AG09309 (cell line): ENCODE data around the gene RBL2.
"Not testable (repeated sequence)": the region's sequence is repeated elsewhere in the genome, so short reads cannot be mapped to it uniquely, and the experiment has no call there.

Experiments
- DNase-seq: peaks from one replicate; pipeline ENCODE4 v3.0.0-alpha.2; 2010; ENCODE audit warnings: low read depth
- H3K4me3 ChIP-seq: 2 replicates; pipeline ENCODE4 v1.5.1; 2011; ENCODE audit warnings: mild to moderate bottlenecking, low read depth, low read length, moderate library complexity; ENCODE audit not compliant: control insufficient read depth
- TF ChIP-seq, protein P1 (sequence below): IDR thresholded peaks from 2 replicates; pipeline ENCODE4 v1.5.1; 2011; ENCODE audit warnings: mild to moderate bottlenecking, low read depth, low read length, inconsistent platforms; ENCODE audit not compliant: insufficient read depth, control insufficient read depth; ENCODE audit errors: missing control alignments

The RBL2 gene

DNA sequence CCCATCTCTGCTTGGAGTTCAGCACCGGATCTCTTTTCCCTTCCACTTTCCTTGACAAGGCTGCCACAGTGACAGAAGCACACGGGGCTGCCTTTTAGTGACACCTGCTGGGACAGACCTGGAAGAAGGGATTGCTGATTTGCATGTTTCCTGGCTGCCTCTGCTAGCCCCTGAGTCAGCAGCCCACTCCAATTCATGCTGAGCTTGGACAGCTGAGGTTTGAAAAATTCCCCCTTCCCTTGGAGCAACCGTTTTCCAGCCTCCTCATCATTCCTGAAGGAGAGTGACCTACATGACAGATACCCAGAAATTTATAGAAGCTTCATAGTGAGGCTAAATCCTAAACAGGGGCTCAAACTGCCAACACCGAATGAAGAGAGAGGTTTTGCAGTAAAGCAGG is 18.8 kb upstream of the RBL2 start:
- no peak for DNase-seq
- H3K4me3 ChIP-seq: no peak overlapping the region
- TF ChIP-seq, protein P1, sequence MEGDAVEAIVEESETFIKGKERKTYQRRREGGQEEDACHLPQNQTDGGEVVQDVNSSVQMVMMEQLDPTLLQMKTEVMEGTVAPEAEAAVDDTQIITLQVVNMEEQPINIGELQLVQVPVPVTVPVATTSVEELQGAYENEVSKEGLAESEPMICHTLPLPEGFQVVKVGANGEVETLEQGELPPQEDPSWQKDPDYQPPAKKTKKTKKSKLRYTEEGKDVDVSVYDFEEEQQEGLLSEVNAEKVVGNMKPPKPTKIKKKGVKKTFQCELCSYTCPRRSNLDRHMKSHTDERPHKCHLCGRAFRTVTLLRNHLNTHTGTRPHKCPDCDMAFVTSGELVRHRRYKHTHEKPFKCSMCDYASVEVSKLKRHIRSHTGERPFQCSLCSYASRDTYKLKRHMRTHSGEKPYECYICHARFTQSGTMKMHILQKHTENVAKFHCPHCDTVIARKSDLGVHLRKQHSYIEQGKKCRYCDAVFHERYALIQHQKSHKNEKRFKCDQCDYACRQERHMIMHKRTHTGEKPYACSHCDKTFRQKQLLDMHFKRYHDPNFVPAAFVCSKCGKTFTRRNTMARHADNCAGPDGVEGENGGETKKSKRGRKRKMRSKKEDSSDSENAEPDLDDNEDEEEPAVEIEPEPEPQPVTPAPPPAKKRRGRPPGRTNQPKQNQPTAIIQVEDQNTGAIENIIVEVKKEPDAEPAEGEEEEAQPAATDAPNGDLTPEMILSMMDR: no peak

DNA sequence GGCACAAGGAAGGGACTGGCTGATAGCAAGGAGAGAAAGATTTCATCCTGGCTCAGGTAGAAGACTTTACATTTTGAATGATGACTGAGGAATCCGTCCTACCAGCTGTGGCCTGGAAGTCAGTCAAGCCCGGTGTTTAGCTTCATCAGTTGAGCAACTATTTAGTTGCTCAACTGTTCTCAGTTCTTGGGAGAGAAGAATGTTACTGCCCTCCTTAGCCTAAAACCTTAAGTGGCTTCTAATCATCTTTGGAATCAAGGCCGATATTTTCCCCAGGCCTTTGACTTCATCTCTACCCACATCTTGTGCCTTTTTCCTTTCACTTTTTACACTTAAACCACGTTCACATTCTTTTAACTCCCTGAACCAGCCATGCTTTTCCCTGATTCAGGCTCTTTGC is 17.3 kb upstream of the RBL2 start:
- no peak overlapping the region for H3K4me3 ChIP-seq
- peak; percentile 62 for DNase-seq
- TF ChIP-seq, protein P1: no peak

DNA sequence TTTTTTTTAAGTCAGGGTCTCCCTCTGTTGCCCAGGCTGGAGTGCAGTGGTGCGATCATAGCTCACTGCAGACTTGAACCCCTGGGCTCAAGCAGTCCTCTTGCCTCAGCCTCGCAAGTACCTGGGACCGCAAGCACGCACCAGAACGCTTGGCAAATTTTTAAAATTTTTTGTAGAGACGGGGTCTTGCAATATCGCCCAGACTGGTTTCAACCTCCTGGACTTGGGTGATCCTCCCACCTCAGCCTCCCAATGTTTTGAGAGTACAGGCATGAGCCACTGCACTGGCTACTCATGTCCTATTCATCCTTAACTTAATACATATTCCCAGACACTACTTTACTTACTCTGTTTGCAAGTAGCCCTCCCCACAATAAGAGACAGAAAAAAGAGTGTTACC is 16.3 kb upstream of the RBL2 start:
- TF ChIP-seq, protein P1: no peak
- H3K4me3 ChIP-seq: no peak overlapping the region
- no peak for DNase-seq

DNA sequence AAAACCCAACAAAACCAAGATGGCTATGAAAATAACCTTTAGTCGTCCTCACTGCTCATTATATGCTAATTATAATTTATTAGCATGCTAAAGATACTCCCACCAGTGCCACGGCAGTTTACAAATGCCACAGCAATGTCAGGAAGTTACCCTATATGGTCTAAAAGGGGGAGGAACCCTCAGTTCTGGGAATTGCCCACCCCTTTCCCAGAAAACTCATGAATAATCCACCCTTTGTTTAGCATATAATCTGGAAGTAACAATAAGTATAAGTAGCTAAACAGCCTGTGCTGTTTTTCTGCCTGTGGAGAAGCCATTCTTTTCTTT is 14.9 kb upstream of the RBL2 start:
- not testable (repeated sequence) for H3K4me3 ChIP-seq, DNase-seq

DNA sequence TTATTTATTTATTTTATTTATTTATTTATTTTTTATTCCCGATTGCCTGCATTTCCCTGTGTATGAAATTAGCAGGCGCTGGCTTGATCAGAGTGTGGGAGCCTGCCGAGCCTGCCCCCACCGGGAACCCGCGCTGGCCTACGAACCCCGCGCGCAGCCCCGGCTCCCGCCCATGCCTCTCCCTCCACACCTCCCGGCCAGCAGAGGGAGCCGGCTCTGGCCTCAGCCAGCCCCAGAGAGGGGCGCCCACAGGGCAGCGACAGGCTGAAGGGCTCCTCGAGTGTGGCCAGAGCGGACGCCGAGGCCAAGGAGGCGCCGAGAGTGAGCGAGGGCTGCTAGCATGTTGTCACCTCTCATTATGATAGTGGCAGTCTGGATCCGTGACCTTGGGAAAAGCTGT is 13.0 kb upstream of the RBL2 start:
- TF ChIP-seq, protein P1: no peak
- no peak for DNase-seq
- H3K4me3 ChIP-seq: no peak overlapping the region

DNA sequence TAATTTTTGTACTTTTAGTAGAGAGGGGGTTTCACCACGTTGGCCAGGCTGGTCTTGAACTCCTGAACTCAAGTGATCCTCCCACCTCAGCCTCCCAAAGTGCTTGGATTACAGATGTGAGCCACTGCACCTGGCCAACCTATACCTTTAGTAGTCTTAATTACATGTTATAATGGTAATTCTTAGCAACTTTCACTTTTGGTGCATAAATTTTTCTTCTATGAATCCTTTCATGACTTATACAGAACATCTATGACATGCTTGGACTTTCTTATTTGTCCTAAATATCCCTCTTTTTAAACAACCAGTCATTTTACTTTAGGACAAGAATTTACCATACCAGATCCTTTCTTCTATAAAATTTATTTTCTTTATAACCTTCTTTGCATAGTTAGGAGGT is 10.3 kb upstream of the RBL2 start:
- not testable (repeated sequence) for DNase-seq, H3K4me3 ChIP-seq

DNA sequence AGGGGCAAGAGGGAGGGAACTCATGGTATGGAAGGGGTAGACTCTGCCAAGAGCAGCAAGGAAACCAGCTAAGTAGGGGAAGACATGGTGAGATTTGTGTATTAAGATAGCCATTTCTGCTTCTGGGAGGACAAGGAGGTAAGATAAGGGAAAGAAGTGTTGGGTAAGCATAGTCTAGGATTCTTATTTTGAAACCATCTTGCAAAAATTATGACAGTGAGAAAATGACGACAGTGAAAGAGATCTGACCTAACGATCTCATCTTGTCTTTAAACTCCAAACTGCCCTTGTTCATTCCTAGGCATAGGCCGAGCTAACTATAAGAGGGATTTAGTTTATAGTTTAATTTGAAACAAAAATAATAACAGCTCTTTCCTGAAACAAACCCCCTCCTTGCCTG is 5.6 kb upstream of the RBL2 start:
- TF ChIP-seq, protein P1: no peak

DNA sequence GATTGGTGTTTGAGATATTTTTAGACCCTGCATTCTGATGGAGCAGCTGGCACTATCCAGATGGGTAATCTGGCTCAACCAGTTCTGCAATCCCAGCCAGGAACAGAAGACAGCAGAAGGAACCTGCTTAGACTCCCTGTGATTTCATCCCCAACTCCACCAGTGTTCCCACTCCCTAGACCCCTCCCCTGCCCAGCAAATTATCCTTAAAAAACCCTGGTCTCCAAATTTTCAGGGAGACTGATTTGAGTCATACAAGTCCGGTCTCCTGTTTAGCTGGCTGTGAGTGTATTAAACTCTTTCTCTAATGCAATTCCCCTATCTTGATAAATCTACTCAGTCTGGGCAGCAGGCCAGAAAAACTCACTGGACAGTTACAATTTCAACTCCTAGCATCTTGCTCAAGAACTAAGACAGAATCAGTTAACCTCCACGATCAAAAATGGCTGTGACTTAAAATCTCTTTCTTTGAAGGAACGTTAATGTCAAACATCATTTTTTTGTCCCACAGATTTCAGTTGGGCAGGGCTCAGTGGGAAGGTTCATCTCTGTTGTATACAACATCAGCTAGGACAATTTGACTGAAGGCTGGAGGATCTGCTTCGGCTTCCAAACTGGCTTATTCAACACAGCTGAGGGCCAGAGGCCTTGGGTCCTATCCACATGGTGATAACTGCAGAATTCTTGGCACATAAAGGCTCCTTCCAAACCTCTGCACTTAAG is 4.9 kb upstream of the RBL2 start:
- DNase-seq: peak; percentile 37
- TF ChIP-seq, protein P1: no peak
- H3K4me3 ChIP-seq: no peak overlapping the region

More for the DNA sequence above, 5.6 kb upstream of the RBL2 start:
- no peak overlapping the region for H3K4me3 ChIP-seq
- DNase-seq: no peak
